Spleen (tissue), 3 donors: ENCODE data around the gene AGTPBP1.

Source experiments
- POLR2A ChIP-seq, 3 donors: fragments of 450-650 bp; IDR thresholded peaks; one replicate each; pipeline ENCODE4 v1.5.1; 2017; ENCODE audit warnings: antibody characterized with exemption in 3 of 3, mild to moderate bottlenecking in 1 of 3
- POLR2AphosphoS5 ChIP-seq, 3 donors: sonication (generic); formaldehyde crosslinking; IDR thresholded peaks; one replicate each; pipeline ENCODE4 v1.5.1; 2017; ENCODE audit warnings: antibody characterized with exemption in 3 of 3

DNA sequence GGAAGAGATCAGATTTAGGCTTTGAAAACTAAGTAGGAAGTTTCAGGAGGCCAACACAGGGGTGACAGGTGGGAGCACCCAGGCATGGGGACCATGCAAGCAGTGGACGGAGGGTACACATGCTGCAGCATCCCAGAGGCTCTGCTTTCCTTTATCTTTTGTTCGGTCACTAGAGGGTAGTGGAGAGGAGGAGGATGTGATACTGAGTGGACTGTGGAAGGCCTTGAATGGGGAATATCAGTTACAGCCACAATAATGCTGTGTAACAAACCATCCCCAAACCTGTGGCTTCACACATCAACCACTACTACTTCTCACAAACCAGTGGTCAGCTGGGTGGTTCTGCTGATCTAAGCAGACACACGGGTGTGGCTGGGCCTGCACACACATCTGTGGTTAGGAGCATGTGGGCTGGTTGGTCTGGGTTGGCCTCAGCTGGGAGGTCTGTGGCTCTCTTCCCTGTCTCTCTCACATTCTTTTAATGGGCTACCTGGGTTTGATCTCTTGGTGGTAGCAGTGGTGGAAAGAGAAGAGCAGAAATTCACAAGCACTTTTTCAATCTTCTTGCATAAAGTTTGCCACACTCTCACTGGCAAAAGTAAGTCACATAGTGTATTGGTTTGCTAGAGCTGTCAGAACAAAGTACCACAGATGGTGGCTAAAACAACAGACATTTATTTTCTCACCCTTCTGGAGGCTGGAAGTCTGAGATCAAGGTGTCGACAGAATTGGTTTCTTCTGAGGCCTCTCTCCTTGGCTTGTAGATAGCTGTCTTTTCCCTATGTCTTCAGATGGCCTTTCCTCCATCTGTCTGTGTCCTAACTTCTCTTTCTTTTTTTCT lies 238.7 kb downstream of the AGTPBP1 start:
- TF ChIP-seq POLR2A (IDR thresholded peaks at IDR 0.05) (no peak), POLR2AphosphoS5 (IDR thresholded peaks at IDR 0.05) (no peak)
